ENCODE results near the gene KRI1. TPM values are rescaled to one million over a fixed set of nuclear protein-coding genes. Genes with fewer than 3 reads are reported as not detected.
A peak's percentile ranks its signal among the peaks of the same experiment; 100 is the strongest.

KRI1 gene
- total RNA-seq (2021; fragmentation: NEBNext Ultra II Directional; extraction: Animal tissue kit (Norgen Biotek cat#: 25700)), result 45.2 and 50.1 TPM in 2 replicates
- 14.2 and 19.4 TPM in 2 replicates for polyA plus RNA-seq (2011; rRNA removed)
- 33.2 TPM for polyA plus RNA-seq (2011; cell fraction: cytosol; rRNA removed)
- 150 TPM for polyA plus RNA-seq (2011; cell fraction: nucleus; rRNA removed)
- polyA plus RNA-seq (2012, experiment 1 of 2), result 44.9 to 63.2 TPM (median 53.9 TPM) in 4 replicates
- 23.4 TPM for polyA plus RNA-seq (2012, experiment 2 of 2)
- polyA plus RNA-seq (2013, experiment 1 of 2), result 28.4 TPM
- polyA plus RNA-seq (2013, experiment 2 of 2), result 25.8 TPM
- 7.6 and 14.2 TPM in 2 replicates for polyA minus RNA-seq (2011; rRNA and poly(A)+ RNA removed)
- 31.2 TPM for polyA minus RNA-seq (2011; cell fraction: cytosol; rRNA and poly(A)+ RNA removed)
- 36.1 TPM for polyA minus RNA-seq (2011; cell fraction: nucleus; rRNA and poly(A)+ RNA removed)
- long read RNA-seq, experiment 1, partial matches to known transcripts, result 7 of 11 reads
- long read RNA-seq, experiment 1, other reads (novel, unspliced or antisense), result 4 of 11 reads
- long read RNA-seq, experiment 2, partial matches to known transcripts, result 11 of 16 reads
- long read RNA-seq, experiment 2, other reads (novel, unspliced or antisense), result 0 of 16 reads

- ChIA-PET POLR2A (ENCODE audit: partially characterized antibody) (interaction anchor here (0.6 to 1.4 kb wide), 8 partner anchors 10 to 171 kb away, joined by 3 to 7 read pairs (median 4); no protein-coding TSS in a partner anchor), CTCF (ENCODE audit: partially characterized antibody) (interaction anchor here (1.4 kb wide), 1 partner anchor 10 kb away, joined by 4 read pairs; no protein-coding TSS in a partner anchor)
- DNase-seq (ENCODE audit: low read depth in 1 of 2, low spot score in 2 of 2), result peak; percentile 91 to 99
- Histone ChIP-seq H3K23ac (ENCODE audit: insufficient read length) (no peak within 1 kb of the TSS), H3K14ac (ENCODE audit: insufficient read length) (no peak within 1 kb of the TSS), H2BK15ac (ENCODE audit: low read length) (no peak within 1 kb of the TSS; the same call in 1 of the 2 replicates), H2AFZ (ENCODE audit: low read length) (no peak within 1 kb of the TSS), H2BK5ac (ENCODE audit: low read depth, low read length) (peak within 1 kb of the TSS; percentile 88; the same call in 1 of the 2 replicates), H3K18ac (ENCODE audit: extremely low read depth, low read length) (peak within 1 kb of the TSS; percentile 95), H3K4ac (replicated peaks; ENCODE audit: insufficient read length, low read depth, low read length) (no peak within 1 kb of the TSS), H3K27ac (ENCODE audit: low read depth, low read length) (peak within 1 kb of the TSS; percentile 68; the same call in 1 of the 2 replicates), H3K56ac (replicated peaks; ENCODE audit: insufficient read length, low read depth, low read length) (peak within 1 kb of the TSS; percentile 92), H3K79me2 (ENCODE audit: control insufficient read depth in 1 of 2, insufficient read depth in 2 of 2, low read length in 2 of 2) (peaks cover 0 to 10% of the 10 kb centered on the region in 2 experiments; a peak in 2 of 4 replicates), H4K20me1 (replicated peaks in 1 of 2; ENCODE audit: control insufficient read depth in 1 of 2, insufficient read depth in 2 of 2, low read length in 2 of 2) (peaks cover 0 to 6% of the 10 kb centered on the region in 2 experiments), H2BK12ac (ENCODE audit: low read depth, low read length) (no peak within 1 kb of the TSS), H4K91ac (replicated peaks; ENCODE audit: insufficient read length, low read length) (peak within 1 kb of the TSS; percentile 54), H3K27me3 (replicated peaks in 1 of 4; ENCODE audit: control insufficient read depth in 3 of 4, extremely low read depth in 1 of 4, insufficient read depth in 3 of 4, low read length in 3 of 4) (peaks cover 0 to 10% (median 7%) of the 10 kb centered on the region in 4 experiments; a peak in 4 of 7 replicates), H3K23me2 (ENCODE audit: low read depth, low read length) (peaks cover 18% of the 10 kb centered on the region), H2AK5ac (ENCODE audit: low read depth, low read length) (peak within 1 kb of the TSS; percentile 26; the same call in 1 of the 2 replicates), H4K5ac (ENCODE audit: insufficient read length, low read depth, low read length) (peak within 1 kb of the TSS; percentile 79), H3K79me1 (ENCODE audit: low read depth, low read length) (peaks cover 4% of the 10 kb centered on the region; the same call in 1 of the 2 replicates), H3K9ac (replicated peaks in 1 of 4; ENCODE audit: extremely low read depth in 1 of 4, low read depth in 3 of 4, low read length in 3 of 4) (peak within 1 kb of the TSS; percentile 66 to 86 (median 78)), H2BK120ac (replicated peaks; ENCODE audit: low read depth, low read length) (peak within 1 kb of the TSS; percentile 41), H3K9me3 (ENCODE audit: insufficient read depth in 2 of 2, low read depth in 1 of 2, low read length in 1 of 2) (no peaks in the 10 kb centered on the region), H3K36me3 (ENCODE audit: control insufficient read depth in 2 of 4, insufficient read depth in 4 of 4, low read length in 3 of 4) (peaks cover 2 to 22% (median 6%) of the 10 kb centered on the region in 4 experiments; a peak in 5 of 8 replicates), H3K4me3 (ENCODE audit: extremely low read depth in 1 of 4, insufficient read depth in 2 of 4, low read depth in 3 of 4, low read length in 4 of 4) (peak within 1 kb of the TSS; percentile 73 to 82 (median 77)), H3K4me2 (ENCODE audit: insufficient read depth in 1 of 2, low read depth in 2 of 2, low read length in 2 of 2) (peak within 1 kb of the TSS; percentile 76 to 80), H4K8ac (ENCODE audit: extremely low read depth, insufficient read depth, low read length) (peak within 1 kb of the TSS; percentile 91), H3K4me1 (replicated peaks in 1 of 4; ENCODE audit: control insufficient read depth in 3 of 4, insufficient read depth in 4 of 4, low read length in 3 of 4) (peaks cover 0 to 19% (median 9%) of the 10 kb centered on the region in 4 experiments; a peak in 6 of 7 replicates), H2BK20ac (ENCODE audit: low read length) (no peak within 1 kb of the TSS)
- FAIRE-seq, result no peak
- 5% methylated on average over 41 of the region's 94 CpGs; no CpG with 5 or more reads in 1 of the 2 experiments for WGBS, 2 experiments (ENCODE audit: extremely low coverage in 1 of 2, insufficient coverage in 1 of 2, insufficient read length in 1 of 2, insufficient replicate concordance in 2 of 2, low coverage in 1 of 2, low lambda C conversion rate in 2 of 2, missing lambda C conversion rate in 1 of 2)
- TF ChIP-seq ATF3 (IDR thresholded peaks at IDR 0.05; ENCODE audit: insufficient read depth, low read depth, low read length) (no peak), NRF1 (IDR thresholded peaks at IDR 0.05; ENCODE audit: low read depth, low read length) (peak; percentile 87), FOSL1 (IDR thresholded peaks at IDR 0.05; ENCODE audit: insufficient read depth, low read depth, low read length) (0 out of 2 replicates have a peak, but pooled peaks have one; percentile 55), RXRA (IDR thresholded peaks at IDR 0.05; ENCODE audit: insufficient read depth, low read depth, low read length) (no peak), CEBPB (IDR thresholded peaks at IDR 0.05; ENCODE audit: low read depth, low read length) (no peak), POLR2A (IDR thresholded peaks at IDR 0.05; ENCODE audit: control extremely low read depth in 1 of 2, low read depth in 2 of 2, low read length in 2 of 2) (peak in 1 of 2 experiments; percentile 73; a peak in 2 of 3 replicates), TAF7 (optimal IDR thresholded peaks at IDR 0.05; ENCODE audit: borderline replicate concordance, low read depth, low read length) (peak; percentile 38)
Observed at GRCh38 chr19:10565567-10566407, at the start of gene KRI1. Gene KRI1 (minus strand): TSS chr19:10566010. CDS start chr19:10565999, 11 bp downstream.
